Natural killer cell (primary cell): ENCODE data around the gene NEGR1. TPM values are rescaled to one million over a fixed set of nuclear protein-coding genes. Genes with fewer than 3 reads are reported as not detected.

ENCODE experiments used
- ATAC-seq, 3 donors: fragments of 150-1000 bp in 2 of 3; fragments of 200-7000 bp in 1 of 3; cut with Tn5 transposase; 1 replicate in 1 of 3; 2 replicates in 2 of 3; pipeline ENCODE4 v1.10.0; 2021; ENCODE audit warnings: mild to moderate bottlenecking in 2 of 3, moderate library complexity in 2 of 3
- DNase-seq, 2 donors: peaks; one replicate each; pipeline versions ENCODE4 v3.0.0 to v3.0.0-alpha.2; 2013 to 2021; ENCODE audit warnings: mixed read lengths in 1 of 2
- H3K27ac ChIP-seq: one replicate; pipeline ENCODE4 v1.5.1; 2013; ENCODE audit warnings: mild to moderate bottlenecking, low read length
- H3K27me3 ChIP-seq: one replicate; pipeline ENCODE4 v1.6.1; 2013; ENCODE audit warnings: low read length; ENCODE audit not compliant: control insufficient read depth, insufficient read depth
- H3K36me3 ChIP-seq: one replicate; pipeline ENCODE4 v1.6.1; 2013; ENCODE audit warnings: low read length; ENCODE audit not compliant: control insufficient read depth, insufficient read depth
- H3K4me1 ChIP-seq: one replicate; pipeline ENCODE4 v1.6.1; 2013; ENCODE audit warnings: low read length; ENCODE audit not compliant: control insufficient read depth, insufficient read depth
- H3K4me3 ChIP-seq: one replicate; pipeline ENCODE4 v1.5.1; 2013; ENCODE audit warnings: low read length
- H3K9me3 ChIP-seq: one replicate; pipeline ENCODE4 v1.6.1; 2013; ENCODE audit warnings: low read length; ENCODE audit not compliant: control insufficient read depth, insufficient read depth
- H3K27ac Mint-ChIP-seq, 2 donors: one replicate each; pipeline ENCODE4 v1.8.0; 2022; ENCODE audit warnings: mild to moderate bottlenecking in 2 of 2, mixed read lengths in 2 of 2, moderate library complexity in 1 of 2
- H3K27me3 Mint-ChIP-seq, 2 donors: one replicate each; pipeline ENCODE4 v1.8.0; 2022; ENCODE audit warnings: low read depth in 2 of 2, mixed read lengths in 2 of 2
- H3K36me3 Mint-ChIP-seq: one replicate; pipeline ENCODE4 v1.8.0; 2022; ENCODE audit warnings: mixed read lengths
- H3K4me1 Mint-ChIP-seq, 2 donors: one replicate each; pipeline ENCODE4 v1.8.0; 2022; ENCODE audit warnings: mixed read lengths in 2 of 2
- H3K4me3 Mint-ChIP-seq: one replicate; pipeline ENCODE4 v1.8.0; 2022; ENCODE audit warnings: mild to moderate bottlenecking, moderate library complexity, mixed read lengths
- H3K9me3 Mint-ChIP-seq, 2 donors: one replicate each; pipeline ENCODE4 v1.8.0; 2022; ENCODE audit warnings: mixed read lengths in 2 of 2
- CTCF ChIP-seq: fragments of 200-600 bp; IDR thresholded peaks from one replicate; pipeline ENCODE4 v1.8.0; 2022; ENCODE audit warnings: antibody characterized with exemption
- WGBS: methylation state at CpG from one replicate; pipeline ENCODE4 v1.1.7; 2013; ENCODE audit warnings: missing lambda C conversion rate; ENCODE audit not compliant: insufficient coverage; 5-methylcytosine and 5-hydroxymethylcytosine counted together
- intact Hi-C: fragments of 100-400 bp; cut with micrococcal nuclease; formaldehyde crosslinking; loops from one replicate; pipeline ENCODE4 v1.14.2; 2022
- total RNA-seq, 4 donors: library from RNA; stranded (reverse); fragments of 120-200 nt in 1 of 4; gene quantifications; one replicate each; pipeline versions ENCODE4 v1.2.3 to v1.2.4, GENCODE V29; 2013 to 2022

The NEGR1 gene
- total RNA-seq, 3 donors from 2014 or later (not counting 1 experiment from before 2014, with no cell fraction given) = 0.55 to 1.3 TPM; not detected in 1

GRCh38 chr1:71561729-71562128 lies 720.6 kb downstream of the NEGR1 start:
- intact Hi-C loops = no loop called here
- H3K36me3 Mint-ChIP-seq = no peaks in the 10 kb centered on the region
- H3K27me3 Mint-ChIP-seq = no peaks in the 10 kb centered on the region
- H3K4me3 ChIP-seq = no peak overlapping the region
- H3K27ac Mint-ChIP-seq = no peak overlapping the region
- H3K4me1 ChIP-seq = no peaks in the 10 kb centered on the region
- no peaks in the 10 kb centered on the region for H3K9me3 ChIP-seq
- ATAC-seq (no peak), DNase-seq (no peak)
- 67% methylated on average over 1 of the region's 2 CpGs for WGBS
- no peak for TF ChIP-seq CTCF
- H3K27ac ChIP-seq = no peak overlapping the region
- H3K36me3 ChIP-seq = no peaks in the 10 kb centered on the region
- H3K27me3 ChIP-seq = no peaks in the 10 kb centered on the region
- no peak overlapping the region for H3K4me3 Mint-ChIP-seq
- no peaks in the 10 kb centered on the region for H3K4me1 Mint-ChIP-seq
- peaks cover 10 to 14% of the 10 kb centered on the region in 2 donors for H3K9me3 Mint-ChIP-seq

- H3K4me3 ChIP-seq = no peak overlapping the region
- Mint-ChIP-seq H3K4me3 (no peak overlapping the region), H3K4me1 (no peaks in the 10 kb centered on the region), H3K27ac (no peak overlapping the region), H3K9me3 (peaks cover 10 to 17% of the 10 kb centered on the region in 2 donors), H3K27me3 (no peaks in the 10 kb centered on the region), H3K36me3 (no peaks in the 10 kb centered on the region)
- no peaks in the 10 kb centered on the region for H3K36me3 ChIP-seq
- WGBS = 90% methylated on average over 2 of the region's 2 CpGs
- intact Hi-C loops = no loop called here
- no peaks in the 10 kb centered on the region for H3K9me3 ChIP-seq
- H3K4me1 ChIP-seq = no peaks in the 10 kb centered on the region
- ATAC-seq (no peak), DNase-seq (no peak)
- H3K27me3 ChIP-seq = no peaks in the 10 kb centered on the region
- H3K27ac ChIP-seq = no peak overlapping the region
- no peak for TF ChIP-seq CTCF
Observed at GRCh38 chr1:71561206-71561605, 721.1 kb downstream of the NEGR1 start.

- TF ChIP-seq CTCF = no peak
- H3K27me3 Mint-ChIP-seq = no peaks in the 10 kb centered on the region
- ATAC-seq = no peak
- H3K27me3 ChIP-seq = no peaks in the 10 kb centered on the region
- no peak overlapping the region for H3K27ac ChIP-seq
- no peaks in the 10 kb centered on the region for H3K36me3 ChIP-seq
- H3K9me3 Mint-ChIP-seq = peaks cover 10 to 14% of the 10 kb centered on the region in 2 donors
- H3K4me3 ChIP-seq = no peak overlapping the region
- H3K4me1 ChIP-seq = no peaks in the 10 kb centered on the region
- no peaks in the 10 kb centered on the region for H3K4me1 Mint-ChIP-seq
- no peaks in the 10 kb centered on the region for H3K36me3 Mint-ChIP-seq
- no peaks in the 10 kb centered on the region for H3K9me3 ChIP-seq
- DNase-seq = no peak
- no CpG with 5 or more reads among the region's 1 CpG for WGBS
- H3K4me3 Mint-ChIP-seq = no peak overlapping the region
- intact Hi-C loops = no loop called here
- no peak overlapping the region for H3K27ac Mint-ChIP-seq
Observed at GRCh38 chr1:71559880-71560279, 722.5 kb downstream of the NEGR1 start.

GRCh38 chr1:71557138-71557537 lies 725.2 kb downstream of the NEGR1 start:
- no peaks in the 10 kb centered on the region for H3K27me3 Mint-ChIP-seq
- Histone ChIP-seq H3K27ac (no peak overlapping the region), H3K36me3 (no peaks in the 10 kb centered on the region), H3K27me3 (no peaks in the 10 kb centered on the region), H3K4me3 (no peak overlapping the region), H3K4me1 (no peaks in the 10 kb centered on the region), H3K9me3 (no peaks in the 10 kb centered on the region)
- intact Hi-C loops = no loop called here
- H3K27ac Mint-ChIP-seq = no peak overlapping the region
- no peak for ATAC-seq
- DNase-seq = no peak
- 89% methylated on average over 2 of the region's 2 CpGs for WGBS
- no peak overlapping the region for H3K4me3 Mint-ChIP-seq
- peaks cover 3 to 13% of the 10 kb centered on the region in 2 donors for H3K9me3 Mint-ChIP-seq
- no peaks in the 10 kb centered on the region for H3K36me3 Mint-ChIP-seq
- no peak for TF ChIP-seq CTCF
- H3K4me1 Mint-ChIP-seq = no peaks in the 10 kb centered on the region
